NCI-H748 (cell line): ENCODE data around the gene GNAO1.
A peak's percentile ranks its signal among the peaks of the same experiment; 100 is the strongest.

Experiments used
- DNase-seq: peaks from one replicate; lab custom pipeline; 2025; ENCODE audit not compliant: unreplicated experiment; lab: John Stamatoyannopoulos, UW

The GNAO1 gene

GRCh38 chr16:56263711-56264608, 72.7 kb downstream of the GNAO1 start:
- no peak for DNase-seq

- DNase-seq = no peak
Measured at GRCh38 chr16:56264609-56264972, 73.3 kb downstream of the GNAO1 start.

GRCh38 chr16:56265184-56265583, 73.9 kb downstream of the GNAO1 start:
- DNase-seq = no peak

GRCh38 chr16:56265746-56266145, 74.5 kb downstream of the GNAO1 start:
- DNase-seq = no peak

- DNase-seq = no peak
Measured at GRCh38 chr16:56266641-56267607, 75.6 kb downstream of the GNAO1 start.

GRCh38 chr16:56267888-56268287, 76.6 kb downstream of the GNAO1 start:
- DNase-seq = no peak

GRCh38 chr16:56268799-56269198, 77.5 kb downstream of the GNAO1 start:
- no peak for DNase-seq

- no peak for DNase-seq
Measured at GRCh38 chr16:56269281-56269680, 78.0 kb downstream of the GNAO1 start.

- DNase-seq = no peak
Measured at GRCh38 chr16:56269811-56270684, 78.8 kb downstream of the GNAO1 start.

GRCh38 chr16:56270828-56271227, 79.5 kb downstream of the GNAO1 start:
- DNase-seq = no peak

GRCh38 chr16:56272583-56272894, 81.2 kb downstream of the GNAO1 start:
- DNase-seq = no peak

GRCh38 chr16:56273615-56274014, 82.3 kb downstream of the GNAO1 start:
- DNase-seq = no peak

- DNase-seq = no peak
Measured at GRCh38 chr16:56274369-56274768, 83.1 kb downstream of the GNAO1 start.

GRCh38 chr16:56275076-56275475, 83.8 kb downstream of the GNAO1 start:
- no peak for DNase-seq

GRCh38 chr16:56275801-56276200, 84.5 kb downstream of the GNAO1 start:
- DNase-seq = no peak

- DNase-seq = peak; percentile 47
Measured at GRCh38 chr16:56277075-56277474, 85.8 kb downstream of the GNAO1 start.

- DNase-seq = no peak
Measured at GRCh38 chr16:56278196-56278855, 87.0 kb downstream of the GNAO1 start.

GRCh38 chr16:56279132-56279531, 87.8 kb downstream of the GNAO1 start:
- no peak for DNase-seq

GRCh38 chr16:56279914-56280313, 88.6 kb downstream of the GNAO1 start:
- no peak for DNase-seq

- DNase-seq = peak; percentile 18
Measured at GRCh38 chr16:56281249-56281805, 90.0 kb downstream of the GNAO1 start.
